ENCODE measurements around the gene RFC1. TPM values are rescaled to one million over a fixed set of nuclear protein-coding genes. Genes with fewer than 3 reads are reported as not detected.

RFC1 gene
- total RNA-seq, 1 experiment from 2014 or later = 56.8 TPM

DNA sequence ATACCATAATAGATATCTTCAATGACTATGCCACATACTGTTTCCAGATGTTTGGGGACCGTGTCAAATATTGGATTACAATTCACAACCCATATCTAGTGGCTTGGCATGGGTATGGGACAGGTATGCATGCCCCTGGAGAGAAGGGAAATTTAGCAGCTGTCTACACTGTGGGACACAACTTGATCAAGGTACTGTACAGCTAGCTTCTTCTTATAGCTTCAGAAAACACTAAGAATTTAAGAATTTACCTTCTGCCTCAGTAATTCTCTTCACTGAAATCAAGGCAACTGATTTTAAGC is 41.4 kb upstream of the RFC1 start:
- no peak overlapping the region for H4K5ac ChIP-seq (ENCODE audit: insufficient read length, low read depth, low read length)
- H3K27ac ChIP-seq (ENCODE audit: insufficient read length, low read depth, low read length) = no peak overlapping the region
- no peak overlapping the region for H3K4me3 Mint-ChIP-seq
- H3K9me3 ChIP-seq (ENCODE audit: control insufficient read depth, low read depth, low read length) = no peaks in the 10 kb centered on the region
- H2AFZ ChIP-seq (ENCODE audit: low read length) = no peak overlapping the region
- no CpG with 5 or more reads among the region's 1 CpG for WGBS (ENCODE audit: extremely low coverage, insufficient read length, low lambda C conversion rate)
- no peaks in the 10 kb centered on the region for H3K27me3 Mint-ChIP-seq (ENCODE audit: low read depth)
- H3K36me3 Mint-ChIP-seq (ENCODE audit: insufficient read depth in 1 of 3, low read depth in 3 of 3) = no peaks in the 10 kb centered on the region
- no peak overlapping the region for H2BK12ac ChIP-seq (ENCODE audit: insufficient read length, low read depth, low read length)
- H3T11ph ChIP-seq (ENCODE audit: low read length) = no peak overlapping the region
- no peaks in the 10 kb centered on the region for H3K79me2 ChIP-seq (ENCODE audit: insufficient read depth, low read length)
- no peak overlapping the region for H3K4me2 ChIP-seq (ENCODE audit: insufficient read depth, insufficient read length, low read length)
- H2BK15ac ChIP-seq (ENCODE audit: low read depth, low read length) = no peak overlapping the region
- no peak overlapping the region for H3K23ac ChIP-seq (ENCODE audit: insufficient read length, low read depth, low read length)
- H3K4me1 ChIP-seq (ENCODE audit: insufficient read depth, low read length) = no peaks in the 10 kb centered on the region
- H3K4ac ChIP-seq (ENCODE audit: low read depth, low read length) = no peak overlapping the region
- no peaks in the 10 kb centered on the region for H3K79me1 ChIP-seq (ENCODE audit: insufficient read depth, low read depth, low read length, poor library complexity, severe bottlenecking)
- H3K9me3 Mint-ChIP-seq = no peaks in the 10 kb centered on the region
- H3K9ac ChIP-seq (ENCODE audit: extremely low read depth, insufficient read length, low read length) = no peak overlapping the region
- no peak overlapping the region for H2BK120ac ChIP-seq (ENCODE audit: low read depth, low read length, poor library complexity, severe bottlenecking)
- no peak overlapping the region for H2BK20ac ChIP-seq (ENCODE audit: low read depth, low read length, poor library complexity, severe bottlenecking)
- H3K56ac ChIP-seq (ENCODE audit: insufficient read length, low read depth, low read length) = no peak overlapping the region
- no peaks in the 10 kb centered on the region for H3K27me3 ChIP-seq (ENCODE audit: insufficient read depth, low read length)
- no peak overlapping the region for H3K27ac Mint-ChIP-seq
- H4K20me1 ChIP-seq (ENCODE audit: control insufficient read depth, insufficient read depth, insufficient read length) = no peaks in the 10 kb centered on the region
- no peak overlapping the region for H2AK5ac ChIP-seq (ENCODE audit: insufficient read length, low read length)
- H3K23me2 ChIP-seq (ENCODE audit: insufficient read length, low read depth, low read length, poor library complexity, severe bottlenecking) = no peaks in the 10 kb centered on the region
- H3K14ac ChIP-seq (ENCODE audit: insufficient read depth, low read length) = no peak overlapping the region
- no peak for DNase-seq
- no peak overlapping the region for H4K91ac ChIP-seq (ENCODE audit: insufficient read length, low read depth, low read length)
- no peaks in the 10 kb centered on the region for H3K4me1 Mint-ChIP-seq
- H4K8ac ChIP-seq (replicated peaks; ENCODE audit: insufficient read length, low read depth, low read length) = no peak overlapping the region
- no peak overlapping the region for H3K18ac ChIP-seq (ENCODE audit: insufficient read length, low read depth, low read length)
- no peak overlapping the region for H2BK5ac ChIP-seq (ENCODE audit: insufficient read length, low read length)
- no peak for TF ChIP-seq CTCF (conservative IDR thresholded peaks at IDR 0.05)
